OCI-LY3 (cell line): Measurements from ENCODE around the gene ANKZF1.

ENCODE experiments used
- EZH2phosphoT487 ChIP-seq: fragments of 200-600 bp; shearing (Covaris generic); IDR thresholded peaks from 2 replicates; pipeline ENCODE4 v1.6.1; 2018; ENCODE audit warnings: antibody characterized with exemption, mixed run types, low read depth
- TF ChIP-seq, protein P1 (sequence below): fragments of 200-600, 300-600 bp; sonication (generic); IDR thresholded peaks from 2 replicates; pipeline ENCODE4 v1.5.1; 2014; ENCODE audit warnings: antibody characterized with exemption, low read length, low read depth

DNA sequence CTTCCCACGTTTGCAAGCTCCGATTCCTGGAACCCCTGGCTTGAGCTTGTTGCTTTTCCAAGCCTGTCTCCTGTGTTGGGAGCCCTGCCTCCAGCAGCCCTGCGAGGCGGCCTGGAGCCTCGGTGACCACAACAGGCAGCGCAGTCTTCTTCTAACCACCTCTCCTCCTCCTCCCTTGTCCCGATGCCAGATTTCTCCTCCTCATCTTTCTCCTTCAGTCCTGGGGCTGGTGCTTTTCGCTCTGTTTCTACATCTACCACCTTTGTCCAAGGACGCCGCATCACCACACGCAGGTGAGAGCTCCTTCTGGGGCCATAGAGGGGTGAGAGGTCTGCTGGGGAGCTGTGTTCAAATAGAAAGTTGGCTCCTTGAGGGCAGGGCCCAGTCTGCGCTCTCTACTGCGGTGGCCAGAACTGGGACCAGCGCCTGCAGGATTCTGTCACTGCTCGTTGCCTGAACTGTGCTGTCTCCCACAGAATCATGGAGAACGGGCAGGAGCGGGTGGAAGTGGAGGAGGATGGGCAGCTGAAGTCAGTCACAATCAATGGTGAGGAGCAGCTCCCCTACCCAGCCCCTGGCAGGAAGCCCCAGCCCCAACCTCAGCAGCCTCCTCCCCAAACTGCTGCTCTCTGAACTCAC, 53.5 kb downstream of the ANKZF1 start:
- TF ChIP-seq, protein P1, sequence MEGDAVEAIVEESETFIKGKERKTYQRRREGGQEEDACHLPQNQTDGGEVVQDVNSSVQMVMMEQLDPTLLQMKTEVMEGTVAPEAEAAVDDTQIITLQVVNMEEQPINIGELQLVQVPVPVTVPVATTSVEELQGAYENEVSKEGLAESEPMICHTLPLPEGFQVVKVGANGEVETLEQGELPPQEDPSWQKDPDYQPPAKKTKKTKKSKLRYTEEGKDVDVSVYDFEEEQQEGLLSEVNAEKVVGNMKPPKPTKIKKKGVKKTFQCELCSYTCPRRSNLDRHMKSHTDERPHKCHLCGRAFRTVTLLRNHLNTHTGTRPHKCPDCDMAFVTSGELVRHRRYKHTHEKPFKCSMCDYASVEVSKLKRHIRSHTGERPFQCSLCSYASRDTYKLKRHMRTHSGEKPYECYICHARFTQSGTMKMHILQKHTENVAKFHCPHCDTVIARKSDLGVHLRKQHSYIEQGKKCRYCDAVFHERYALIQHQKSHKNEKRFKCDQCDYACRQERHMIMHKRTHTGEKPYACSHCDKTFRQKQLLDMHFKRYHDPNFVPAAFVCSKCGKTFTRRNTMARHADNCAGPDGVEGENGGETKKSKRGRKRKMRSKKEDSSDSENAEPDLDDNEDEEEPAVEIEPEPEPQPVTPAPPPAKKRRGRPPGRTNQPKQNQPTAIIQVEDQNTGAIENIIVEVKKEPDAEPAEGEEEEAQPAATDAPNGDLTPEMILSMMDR = no peak
- no peak for TF ChIP-seq EZH2phosphoT487
